Measurements from ENCODE around the gene NRCAM.

NRCAM gene

DNA sequence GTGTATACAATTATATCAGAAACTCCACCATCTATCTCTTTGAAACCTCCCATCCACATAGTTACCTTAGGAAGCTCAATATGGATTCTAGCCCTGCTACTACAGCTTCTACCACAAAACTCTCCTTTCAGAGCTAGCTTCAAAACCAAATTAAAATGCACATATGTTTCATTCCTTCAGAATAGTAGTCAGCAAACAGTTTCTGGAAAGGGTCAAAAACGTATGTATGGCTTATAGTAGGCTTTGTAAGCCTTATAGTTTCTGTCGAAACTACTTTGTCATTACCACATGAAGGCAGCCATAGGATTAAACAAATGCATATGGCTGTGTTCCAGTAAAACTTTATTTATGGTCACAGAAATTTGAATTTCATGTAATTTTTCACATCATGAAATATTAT is 170.5 kb downstream of the NRCAM start:
- Histone ChIP-seq H3K27ac (no peak overlapping the region), H3K4me3 (ENCODE audit: low read depth, low read length) (no peak overlapping the region), H3K9me3 (ENCODE audit: control insufficient read depth, low read length) (peaks cover 3% of the 10 kb centered on the region), H3K79me2 (no peaks in the 10 kb centered on the region), H3K4me2 (ENCODE audit: low read length) (no peak overlapping the region), H3K36me3 (ENCODE audit: control insufficient read depth, insufficient read depth, low read length) (no peaks in the 10 kb centered on the region), H2AFZ (no peak overlapping the region), H3K9ac (no peak overlapping the region), H3K4me1 (peaks cover 6% of the 10 kb centered on the region), H3K27me3 (ENCODE audit: control insufficient read depth, insufficient read depth, low read length) (no peaks in the 10 kb centered on the region)
- TF ChIP-seq, protein P1, sequence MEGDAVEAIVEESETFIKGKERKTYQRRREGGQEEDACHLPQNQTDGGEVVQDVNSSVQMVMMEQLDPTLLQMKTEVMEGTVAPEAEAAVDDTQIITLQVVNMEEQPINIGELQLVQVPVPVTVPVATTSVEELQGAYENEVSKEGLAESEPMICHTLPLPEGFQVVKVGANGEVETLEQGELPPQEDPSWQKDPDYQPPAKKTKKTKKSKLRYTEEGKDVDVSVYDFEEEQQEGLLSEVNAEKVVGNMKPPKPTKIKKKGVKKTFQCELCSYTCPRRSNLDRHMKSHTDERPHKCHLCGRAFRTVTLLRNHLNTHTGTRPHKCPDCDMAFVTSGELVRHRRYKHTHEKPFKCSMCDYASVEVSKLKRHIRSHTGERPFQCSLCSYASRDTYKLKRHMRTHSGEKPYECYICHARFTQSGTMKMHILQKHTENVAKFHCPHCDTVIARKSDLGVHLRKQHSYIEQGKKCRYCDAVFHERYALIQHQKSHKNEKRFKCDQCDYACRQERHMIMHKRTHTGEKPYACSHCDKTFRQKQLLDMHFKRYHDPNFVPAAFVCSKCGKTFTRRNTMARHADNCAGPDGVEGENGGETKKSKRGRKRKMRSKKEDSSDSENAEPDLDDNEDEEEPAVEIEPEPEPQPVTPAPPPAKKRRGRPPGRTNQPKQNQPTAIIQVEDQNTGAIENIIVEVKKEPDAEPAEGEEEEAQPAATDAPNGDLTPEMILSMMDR (IDR thresholded peaks at IDR 0.05): no peak

GRCh38 chr7:108285003-108285368 is 171.2 kb downstream of the NRCAM start:
- TF ChIP-seq, protein P1 (IDR thresholded peaks at IDR 0.05): no peak
- no peak overlapping the region for H2AFZ ChIP-seq
- H3K27me3 ChIP-seq (ENCODE audit: control insufficient read depth, insufficient read depth, low read length): no peaks in the 10 kb centered on the region
- no peak overlapping the region for H3K4me3 ChIP-seq (ENCODE audit: low read depth, low read length)
- peaks cover 3% of the 10 kb centered on the region for H3K4me1 ChIP-seq
- H3K79me2 ChIP-seq: no peaks in the 10 kb centered on the region
- no peak overlapping the region for H3K4me2 ChIP-seq (ENCODE audit: low read length)
- peaks cover 3% of the 10 kb centered on the region for H3K9me3 ChIP-seq (ENCODE audit: control insufficient read depth, low read length)
- no peaks in the 10 kb centered on the region for H3K36me3 ChIP-seq (ENCODE audit: control insufficient read depth, insufficient read depth, low read length)
- H3K9ac ChIP-seq: no peak overlapping the region
- H3K27ac ChIP-seq: no peak overlapping the region

GRCh38 chr7:108284349-108285002 is 171.8 kb downstream of the NRCAM start:
- no peak overlapping the region for H3K27ac ChIP-seq
- H3K4me2 ChIP-seq (ENCODE audit: low read length): no peak overlapping the region
- no peaks in the 10 kb centered on the region for H3K27me3 ChIP-seq (ENCODE audit: control insufficient read depth, insufficient read depth, low read length)
- no peak overlapping the region for H3K4me3 ChIP-seq (ENCODE audit: low read depth, low read length)
- no peak overlapping the region for H2AFZ ChIP-seq
- TF ChIP-seq, protein P1 (IDR thresholded peaks at IDR 0.05): no peak
- H3K9ac ChIP-seq: no peak overlapping the region
- no peaks in the 10 kb centered on the region for H3K79me2 ChIP-seq
- H3K9me3 ChIP-seq (ENCODE audit: control insufficient read depth, low read length): peaks cover 3% of the 10 kb centered on the region
- peaks cover 2% of the 10 kb centered on the region for H3K4me1 ChIP-seq
- no peaks in the 10 kb centered on the region for H3K36me3 ChIP-seq (ENCODE audit: control insufficient read depth, insufficient read depth, low read length)

GRCh38 chr7:108283252-108283651 is 173.0 kb downstream of the NRCAM start:
- no peak overlapping the region for H2AFZ ChIP-seq
- no peaks in the 10 kb centered on the region for H3K79me2 ChIP-seq
- H3K27ac ChIP-seq: no peak overlapping the region
- peaks cover 2% of the 10 kb centered on the region for H3K4me1 ChIP-seq
- TF ChIP-seq, protein P1 (IDR thresholded peaks at IDR 0.05): no peak
- H3K27me3 ChIP-seq (ENCODE audit: control insufficient read depth, insufficient read depth, low read length): no peaks in the 10 kb centered on the region
- H3K36me3 ChIP-seq (ENCODE audit: control insufficient read depth, insufficient read depth, low read length): no peaks in the 10 kb centered on the region
- no peak overlapping the region for H3K4me3 ChIP-seq (ENCODE audit: low read depth, low read length)
- H3K4me2 ChIP-seq (ENCODE audit: low read length): no peak overlapping the region
- peaks cover 3% of the 10 kb centered on the region for H3K9me3 ChIP-seq (ENCODE audit: control insufficient read depth, low read length)
- no peak overlapping the region for H3K9ac ChIP-seq

GRCh38 chr7:108282427-108282996 is 173.7 kb downstream of the NRCAM start:
- TF ChIP-seq, protein P1 (IDR thresholded peaks at IDR 0.05): no peak
- Histone ChIP-seq H3K4me2 (ENCODE audit: low read length) (no peak overlapping the region), H3K79me2 (no peaks in the 10 kb centered on the region), H3K4me1 (peaks cover 2% of the 10 kb centered on the region), H3K9ac (no peak overlapping the region), H3K4me3 (ENCODE audit: low read depth, low read length) (no peak overlapping the region), H3K27me3 (ENCODE audit: control insufficient read depth, insufficient read depth, low read length) (no peaks in the 10 kb centered on the region), H3K36me3 (ENCODE audit: control insufficient read depth, insufficient read depth, low read length) (no peaks in the 10 kb centered on the region), H3K9me3 (ENCODE audit: control insufficient read depth, low read length) (no peaks in the 10 kb centered on the region), H3K27ac (no peak overlapping the region), H2AFZ (no peak overlapping the region)

All from parathyroid adenoma (tissue), 2 donors.